Activated CD4-positive, CD25-positive, alpha-beta regulatory T cell treated with anti-CD3 and anti-CD28 coated beads, Interleukin-2, amount 50 U/mL, for 72 hours (primary cell): Measurements from ENCODE around the gene SLC6A9.

ENCODE experiments used
- DNase-seq: peaks from one replicate; pipeline ENCODE4 v3.0.0; 2021

SLC6A9 gene

GRCh38 chr1:44047131-44047530 is 15.9 kb upstream of the SLC6A9 start:
- DNase-seq = no peak

- DNase-seq = no peak
Measured at GRCh38 chr1:44045064-44045463, 13.8 kb upstream of the SLC6A9 start.

DNA sequence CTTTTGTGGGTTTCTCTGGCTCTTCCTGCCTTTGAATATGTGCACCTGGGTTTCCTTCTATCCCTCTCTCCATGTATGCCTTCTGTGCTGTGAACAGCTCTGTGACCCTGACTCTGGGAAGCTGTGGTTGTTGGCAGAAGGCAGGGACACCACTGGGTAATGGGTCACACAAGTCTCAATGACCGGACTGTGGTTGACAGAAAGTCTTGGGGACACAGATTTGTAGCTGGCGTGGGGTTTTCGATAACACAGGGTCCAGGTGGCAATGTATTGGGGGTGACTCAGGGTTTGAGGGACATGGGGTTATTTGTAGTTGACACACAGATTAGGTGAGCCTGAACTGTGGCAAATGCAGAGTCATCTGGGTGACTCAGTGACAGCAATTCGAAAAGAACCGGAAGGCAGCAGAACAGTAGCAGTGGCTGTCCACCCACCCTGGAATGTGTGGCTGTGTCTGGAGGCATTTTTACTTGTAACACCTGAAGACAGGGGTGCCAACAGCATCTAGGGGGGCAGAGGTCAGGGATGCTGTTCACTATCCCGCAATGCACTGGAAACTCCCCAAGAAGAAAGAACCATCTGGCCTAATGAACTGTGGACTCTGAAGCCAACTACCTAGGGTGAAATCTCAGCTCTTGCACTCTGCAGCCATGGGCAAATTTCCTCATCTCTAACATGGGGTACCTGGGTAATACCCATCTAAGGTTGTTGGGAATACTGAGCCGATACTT is 13.0 kb upstream of the SLC6A9 start:
- no peak for DNase-seq

DNA sequence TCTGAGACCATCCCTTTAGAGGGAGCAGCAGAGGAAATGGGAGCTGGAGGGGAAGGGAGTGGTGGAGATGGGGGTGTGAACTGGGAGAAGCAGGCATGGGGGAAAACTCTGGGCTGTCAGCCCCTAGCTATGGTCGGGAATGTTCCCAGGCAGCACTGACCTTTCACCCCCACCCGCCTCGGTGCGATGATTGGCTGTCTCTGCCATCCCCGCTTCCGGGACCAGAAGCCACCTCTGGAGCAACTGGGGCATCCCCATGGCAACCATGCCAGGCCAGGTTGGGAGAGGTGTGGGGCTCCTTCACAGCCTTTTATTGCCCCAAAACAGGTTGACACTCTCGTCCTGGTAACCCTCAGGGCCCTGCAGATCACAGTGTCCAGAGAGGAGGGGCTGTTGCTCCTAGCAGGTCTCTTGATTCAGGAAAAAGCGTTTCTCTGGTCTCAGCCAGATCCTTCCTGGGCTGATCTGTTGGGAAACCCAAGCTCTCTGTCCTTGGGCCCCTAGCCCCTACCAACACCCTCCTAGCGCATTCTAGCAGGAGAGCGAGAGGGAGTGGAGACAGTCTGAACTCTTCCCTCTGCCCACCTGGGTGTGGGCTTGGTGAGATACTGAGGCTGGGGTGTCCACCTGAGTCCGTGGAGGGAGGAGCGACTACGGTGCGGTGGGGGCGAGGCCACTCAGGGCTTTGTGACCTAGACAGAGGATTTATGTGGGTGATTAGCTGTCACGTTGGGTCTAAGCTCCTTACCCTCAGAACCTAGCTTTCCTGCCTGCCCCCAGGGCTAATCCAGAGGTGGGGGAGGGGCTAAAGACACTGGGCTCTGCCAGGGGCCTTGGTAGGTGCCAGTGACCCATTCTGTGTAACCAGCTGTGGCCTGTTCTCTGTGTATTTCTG is 12.2 kb upstream of the SLC6A9 start:
- no peak for DNase-seq

DNA sequence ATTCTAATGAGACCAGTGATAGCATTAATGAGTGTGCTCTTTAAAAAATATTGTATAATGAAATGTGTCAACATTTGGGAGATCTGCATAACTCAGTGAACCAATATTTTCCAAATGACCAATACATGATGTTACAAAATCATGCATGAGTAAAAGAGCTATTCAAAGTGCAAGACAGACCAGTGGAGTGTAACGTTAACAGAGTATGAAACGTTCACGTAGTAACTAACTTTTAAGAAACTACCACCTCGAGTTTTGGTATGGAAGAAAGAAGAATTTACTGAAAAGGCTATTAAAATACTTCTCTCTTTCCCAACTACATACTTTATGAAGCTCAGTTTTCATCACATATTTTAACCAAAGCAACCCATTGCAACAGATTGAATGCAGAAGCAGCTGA is 9.6 kb upstream of the SLC6A9 start:
- DNase-seq = no peak

DNA sequence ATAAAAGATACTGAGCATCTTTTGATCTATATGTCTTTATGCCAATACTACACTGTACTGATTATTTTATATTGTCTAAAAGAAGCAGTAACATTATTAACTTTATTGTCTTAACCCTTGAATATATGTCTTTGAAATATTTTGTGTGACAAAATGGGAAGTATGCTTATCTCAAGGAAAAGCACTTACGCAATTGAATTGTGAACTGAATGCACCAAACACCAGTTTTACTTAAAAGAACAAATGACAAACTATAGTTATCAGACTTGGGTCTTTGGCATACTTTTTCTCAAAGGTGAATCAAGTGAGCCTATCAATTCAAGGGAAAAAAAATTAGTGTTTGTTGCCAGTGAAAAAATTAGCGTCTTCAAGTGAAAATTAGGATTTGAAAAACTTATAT is 9.2 kb upstream of the SLC6A9 start:
- DNase-seq = no peak

- no peak for DNase-seq
Measured at GRCh38 chr1:44038876-44039657, 7.8 kb upstream of the SLC6A9 start.

- no peak for DNase-seq
Measured at GRCh38 chr1:44037154-44037553, 5.9 kb upstream of the SLC6A9 start.

- peak; percentile 59 for DNase-seq
Measured at GRCh38 chr1:44036409-44037139, 5.3 kb upstream of the SLC6A9 start.

GRCh38 chr1:44035726-44036408 is 4.6 kb upstream of the SLC6A9 start:
- DNase-seq = no peak

DNA sequence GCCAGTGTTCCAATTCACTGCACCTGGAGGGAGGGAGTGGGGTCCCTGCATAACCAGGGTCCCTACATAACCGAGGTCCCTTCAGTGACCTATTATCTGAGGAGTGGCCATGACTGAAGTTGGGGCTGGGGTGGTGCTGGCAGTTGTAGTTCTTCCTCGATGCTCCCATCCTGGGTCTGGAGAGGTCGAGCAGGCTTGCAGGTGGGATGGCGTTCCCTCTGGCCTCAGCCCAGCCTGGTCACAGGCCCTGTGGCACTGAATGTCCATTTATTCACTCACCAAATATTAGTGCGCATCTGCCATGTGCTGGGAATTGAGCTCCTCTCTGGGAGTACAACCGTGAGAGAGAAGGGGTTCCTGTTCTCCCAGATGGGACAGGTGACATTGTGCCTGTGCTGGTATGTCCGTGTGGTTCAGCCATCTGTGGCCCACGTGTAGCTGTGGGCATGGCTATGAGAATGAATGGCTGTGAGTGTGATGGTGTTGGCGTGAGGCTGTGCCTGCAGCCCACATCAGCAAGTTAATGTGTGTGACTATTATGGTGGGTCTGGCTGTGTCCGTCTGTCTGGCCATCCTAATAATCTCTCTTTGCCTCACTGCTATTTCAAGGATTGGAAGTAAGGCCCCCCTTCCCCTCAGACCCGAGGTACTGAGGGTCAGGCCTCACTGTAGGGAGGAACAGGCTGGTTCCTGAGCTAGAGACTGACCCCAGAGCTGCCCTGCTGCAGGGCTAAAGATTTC is 3.9 kb upstream of the SLC6A9 start:
- no peak for DNase-seq

DNA sequence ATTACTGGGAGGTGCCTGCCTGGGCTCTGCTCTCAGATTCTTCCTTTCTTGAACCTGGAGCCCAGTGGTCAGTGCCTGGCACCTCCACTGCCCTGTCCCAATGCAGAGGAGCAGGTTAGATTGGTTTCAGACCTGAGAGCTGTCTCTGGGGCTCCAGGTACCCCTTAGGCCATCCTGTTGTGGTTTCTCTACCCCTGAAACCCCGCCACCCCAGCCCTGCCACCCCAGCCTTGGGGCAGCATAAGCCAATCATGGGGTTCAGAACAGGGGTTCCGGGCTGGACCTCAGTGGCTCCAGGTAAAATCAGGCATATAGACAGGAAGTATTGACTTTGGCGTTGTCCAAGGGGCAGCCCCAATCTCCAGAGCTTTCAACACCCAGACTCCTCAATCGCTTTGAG is 3.2 kb upstream of the SLC6A9 start:
- no peak for DNase-seq

GRCh38 chr1:44033756-44034155 is 2.5 kb upstream of the SLC6A9 start:
- no peak for DNase-seq

GRCh38 chr1:44033041-44033575 is 1.8 kb upstream of the SLC6A9 start:
- no peak for DNase-seq

DNA sequence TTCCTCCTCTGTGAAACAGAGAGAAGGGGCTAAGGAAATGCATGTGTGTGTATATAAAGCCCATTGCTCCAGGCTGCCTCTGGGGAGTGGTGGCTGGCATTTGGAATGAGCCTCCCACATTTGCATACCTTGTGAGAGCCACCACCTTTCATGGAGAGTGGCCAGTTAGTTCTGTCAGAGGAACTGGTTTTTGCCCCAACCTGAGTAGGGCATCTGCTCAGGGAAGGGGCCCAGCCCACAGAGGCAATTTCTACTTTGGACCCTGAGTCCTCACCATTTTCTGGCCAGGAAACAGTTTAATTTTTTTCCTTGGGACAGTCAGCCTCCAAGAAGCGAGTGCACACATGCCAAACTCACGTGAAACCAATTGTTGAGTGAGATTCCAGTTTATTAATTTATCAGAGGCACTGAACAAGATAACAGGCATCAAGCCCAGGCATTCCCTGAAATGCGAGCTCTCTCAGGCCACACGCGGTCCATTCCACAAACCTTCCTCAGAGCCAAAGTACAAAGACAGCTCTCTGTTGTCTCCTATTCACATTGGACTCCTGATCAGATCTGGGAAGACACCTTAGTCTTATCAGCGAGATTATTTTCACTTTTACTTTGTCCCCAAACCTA is 1.0 kb upstream of the SLC6A9 start:
- no peak for DNase-seq

DNA sequence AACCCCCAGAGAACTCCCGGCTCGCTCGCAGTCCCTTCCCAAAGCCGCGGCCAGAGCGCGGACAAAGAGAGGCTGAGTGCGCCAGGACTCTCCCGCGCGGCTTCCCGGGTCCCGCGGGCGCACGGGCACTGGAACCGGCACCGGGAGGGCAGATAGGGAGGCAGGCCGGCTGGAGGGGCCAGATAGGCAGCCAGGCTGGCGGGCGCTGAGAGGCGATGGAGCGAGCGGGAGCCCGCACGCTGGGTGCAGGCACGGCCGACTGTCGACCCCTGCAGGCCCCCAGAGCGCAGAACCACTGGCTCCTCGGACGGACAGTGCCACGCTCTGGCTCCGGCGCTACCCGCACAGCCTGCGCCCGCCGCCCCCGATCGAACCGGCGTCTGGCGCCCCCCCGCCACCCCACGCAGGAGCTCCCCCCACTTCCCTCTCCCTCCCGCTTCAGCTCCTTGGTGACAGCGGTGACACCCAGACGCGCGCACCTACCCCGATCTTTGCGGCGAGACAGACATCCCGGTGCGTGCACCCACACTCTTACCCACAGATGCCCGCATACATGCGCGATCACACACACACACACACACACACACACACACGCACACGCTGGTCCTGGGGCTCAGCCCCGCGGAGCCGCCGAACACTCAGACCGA is 534 bp downstream of the SLC6A9 start:
- DNase-seq = peak; percentile 61

DNA sequence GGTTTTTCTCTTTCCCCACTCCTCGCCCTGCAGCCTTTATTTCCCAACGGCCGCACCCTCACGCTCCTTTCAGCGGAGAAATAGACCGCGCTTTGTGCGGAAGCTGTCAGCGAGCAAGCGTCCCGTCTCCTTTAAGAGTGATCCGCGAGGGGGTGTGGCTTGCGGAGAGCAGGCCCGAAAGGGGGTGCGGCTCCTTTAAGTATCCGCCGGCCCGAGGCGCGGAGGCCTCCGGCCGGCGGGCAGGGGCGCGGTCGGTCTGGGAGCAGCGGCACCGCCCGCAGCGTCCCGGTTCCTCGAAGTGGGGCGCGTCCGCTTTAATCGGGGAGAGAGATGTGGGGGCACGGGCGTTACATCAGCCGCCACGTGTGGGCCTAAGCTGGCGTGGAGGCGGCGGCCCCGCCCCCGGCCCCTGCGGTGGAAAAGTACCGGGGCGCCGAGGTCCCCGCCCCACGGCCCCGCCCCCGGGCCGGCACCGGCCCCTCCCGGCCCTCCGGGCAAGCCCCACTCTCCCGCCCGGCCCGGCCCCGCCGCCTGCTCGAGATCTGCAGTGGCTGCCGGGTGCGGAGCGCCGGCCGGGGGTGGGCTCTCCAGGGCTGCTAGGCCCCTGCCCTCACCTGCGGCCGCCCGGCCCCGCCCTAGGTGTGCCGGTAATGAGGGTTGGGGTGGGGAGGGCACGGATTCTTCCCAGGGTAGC is 1.2 kb downstream of the SLC6A9 start:
- peak; percentile 87 for DNase-seq

DNA sequence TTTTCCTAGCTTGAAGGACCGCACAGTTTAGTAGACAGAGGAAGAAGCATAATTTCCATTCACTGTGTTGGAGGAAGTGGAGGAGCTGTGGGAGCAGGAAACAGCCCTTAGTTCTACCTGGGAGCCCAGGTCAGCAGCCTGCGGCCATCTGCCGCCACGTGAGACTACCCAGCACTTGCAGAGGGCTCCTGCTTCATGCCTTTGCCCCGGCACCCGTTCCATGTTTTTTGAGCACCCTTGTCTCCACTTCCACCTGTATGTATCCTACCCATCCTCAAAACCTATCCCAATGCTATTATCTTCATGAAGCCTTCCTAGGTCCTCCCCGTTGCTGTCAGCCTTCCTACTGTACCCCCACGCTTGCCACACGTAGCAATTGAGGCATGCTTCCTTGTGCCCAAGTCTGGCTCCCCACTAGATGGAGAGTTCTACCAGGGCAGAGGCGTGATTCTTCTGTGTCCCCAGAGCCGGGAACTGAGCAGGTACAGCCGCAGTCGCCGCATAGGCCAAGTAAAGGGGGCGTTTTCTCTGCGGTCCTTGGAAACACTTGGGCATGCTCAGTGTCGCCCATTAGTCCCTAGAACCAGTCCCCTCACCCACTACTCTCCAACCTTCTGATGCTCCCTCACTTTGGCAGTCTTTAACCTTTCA is 1.9 kb downstream of the SLC6A9 start:
- no peak for DNase-seq

GRCh38 chr1:44027320-44027719 is 3.9 kb downstream of the SLC6A9 start:
- DNase-seq = no peak
